Endothelial cell of umbilical vein (primary cell): Measurements from ENCODE around the gene INAVA. TPM values are rescaled to one million over a fixed set of nuclear protein-coding genes. Genes with fewer than 3 reads are reported as not detected.

Source experiments
- BruUV-seq: library from RNA; stranded (reverse); fragments of 400-500 nt; replicated peaks from 2 replicates; lab custom pipeline; 2021; lab: Mats Ljungman, UMichigan
- CTCF ChIA-PET: fragments of 300-600, 350-600 bp; sonication (Branson Sonifier 250); formaldehyde crosslinking; loops from one replicate; lab custom pipeline; 2021; ENCODE audit warnings: antibody characterized with exemption, inconsistent platforms; lab: Charles Lee
- POLR2A ChIA-PET: fragments of 300-600, 350-600 bp; sonication (Branson Sonifier 250); formaldehyde crosslinking; loops from one replicate; lab custom pipeline; 2021; ENCODE audit warnings: antibody characterized with exemption, inconsistent platforms; lab: Charles Lee
- DNase-seq: peaks from one replicate; pipeline ENCODE4 v3.0.0-alpha.2; 2011; ENCODE audit warnings: low read depth, low spot score
- FAIRE-seq: peaks from 2 replicates; lab custom pipeline; 2011; peaks lifted over from hg19 to GRCh38; lab: Jason Lieb, UNC
- H2AFZ ChIP-seq: 2 replicates; pipeline ENCODE4 v1.6.0; 2012; ENCODE audit warnings: low read depth, low read length, control low read depth, inconsistent platforms
- H3K27ac ChIP-seq: 2 replicates; pipeline ENCODE4 v1.5.1; 2011; ENCODE audit warnings: low read depth, mild to moderate bottlenecking, control low read depth, low read length, moderate library complexity; ENCODE audit not compliant: insufficient read depth
- H3K27me3 ChIP-seq, 2 experiments: 2 replicates each; pipeline versions ENCODE4 v1.6.0 to v1.6.1; 2011; ENCODE audit warnings: low read length in 2 of 2, mixed read lengths in 1 of 2; ENCODE audit not compliant: control insufficient read depth in 2 of 2, insufficient read depth in 2 of 2
- H3K36me3 ChIP-seq, 2 experiments: 2 replicates in 1 of 2; 3 replicates in 1 of 2; pipeline ENCODE4 v1.5.1; 2011; ENCODE audit warnings: low read length in 2 of 2, mild to moderate bottlenecking in 1 of 2, moderate library complexity in 1 of 2; ENCODE audit not compliant: control insufficient read depth in 2 of 2, insufficient read depth in 2 of 2; ENCODE audit errors: extremely low read depth in 1 of 2
- H3K4me1 ChIP-seq: 3 replicates; pipeline ENCODE4 v1.5.1; 2011; ENCODE audit warnings: mild to moderate bottlenecking, low read length; ENCODE audit not compliant: control insufficient read depth, insufficient read depth; ENCODE audit errors: extremely low read depth
- H3K4me2 ChIP-seq: 2 replicates; pipeline ENCODE4 v1.6.1; 2011; ENCODE audit warnings: low read length, control low read depth, mixed read lengths; ENCODE audit not compliant: insufficient read depth
- H3K4me3 ChIP-seq, 3 experiments: fragments of 200-600 bp in 1 of 3; sonication (generic), shearing (Covaris generic) in 1 of 3; replicated peaks in 1 of 3; 2 replicates each; pipeline ENCODE4 v1.5.1; 2011 to 2016; ENCODE audit warnings: control low read depth in 3 of 3, low read length in 3 of 3, mild to moderate bottlenecking in 2 of 3, inconsistent platforms in 1 of 3, low read depth in 1 of 3, moderate library complexity in 1 of 3; ENCODE audit not compliant: insufficient read depth in 1 of 3
- H3K79me2 ChIP-seq: 2 replicates; pipeline ENCODE4 v1.6.0; 2012; ENCODE audit warnings: low read length, inconsistent platforms; ENCODE audit not compliant: control insufficient read depth, insufficient read depth
- H3K9ac ChIP-seq: replicated peaks from 2 replicates; pipeline ENCODE3; 2011; ENCODE audit warnings: low read length, control low read depth; ENCODE audit not compliant: insufficient read depth; ENCODE audit errors: extremely low read depth
- H3K9me1 ChIP-seq: replicated peaks from 3 replicates; pipeline ENCODE4 v1.6.0; 2011; ENCODE audit warnings: mild to moderate bottlenecking, low read length; ENCODE audit not compliant: control insufficient read depth, insufficient read depth; ENCODE audit errors: extremely low read depth
- H3K9me3 ChIP-seq: replicated peaks from 2 replicates; pipeline ENCODE4 v1.5.1; 2012; ENCODE audit warnings: low read length, inconsistent platforms; ENCODE audit not compliant: control insufficient read depth, insufficient read depth
- H4K20me1 ChIP-seq: replicated peaks from 2 replicates; pipeline ENCODE3; 2011; ENCODE audit warnings: mild to moderate bottlenecking, low read length; ENCODE audit not compliant: control insufficient read depth, insufficient read depth; ENCODE audit errors: extremely low read depth
- EZH2 ChIP-seq: IDR thresholded peaks from 2 replicates; pipeline ENCODE4 v1.6.1; 2012; ENCODE audit warnings: borderline replicate concordance, low read depth, mild to moderate bottlenecking, moderate library complexity, low read length, inconsistent platforms; ENCODE audit not compliant: severe bottlenecking
- FOS ChIP-seq: IDR thresholded peaks from 2 replicates; pipeline ENCODE4 v1.6.1; 2011; ENCODE audit warnings: mild to moderate bottlenecking, low read length, moderate library complexity, borderline replicate concordance; ENCODE audit not compliant: insufficient read depth
- GATA2 ChIP-seq: IDR thresholded peaks from 2 replicates; pipeline ENCODE4 v1.7.0; 2011; ENCODE audit warnings: low read depth, mild to moderate bottlenecking, moderate library complexity, mixed read lengths, low read length; ENCODE audit not compliant: insufficient read length, insufficient read depth
- JUN ChIP-seq: IDR thresholded peaks from 2 replicates; pipeline ENCODE4 v1.6.1; 2011; ENCODE audit warnings: borderline replicate concordance, low read depth; ENCODE audit not compliant: insufficient read length, insufficient read depth
- MYC ChIP-seq: IDR thresholded peaks from one replicate; pipeline ENCODE4 v1.6.1; 2011; ENCODE audit warnings: mild to moderate bottlenecking, low read depth, low read length
- POLR2A ChIP-seq: IDR thresholded peaks from 2 replicates; pipeline ENCODE4 v1.6.1; 2012; ENCODE audit warnings: low read depth, mild to moderate bottlenecking, control low read depth, low read length
- POLR2AphosphoS5 ChIP-seq: IDR thresholded peaks from 2 replicates; pipeline ENCODE4 v1.6.1; 2012; ENCODE audit warnings: low read depth, mild to moderate bottlenecking, control low read depth, low read length, moderate library complexity; ENCODE audit not compliant: insufficient read depth
- dilution Hi-C: fragments of 300-500 bp; cut with MboI; formaldehyde crosslinking; loops from one replicate; pipeline ENCODE4 v1.15.0; 2019; ENCODE audit warnings: low sequenced_read_pairs; ENCODE audit not compliant: extremely low pct_ligation_motif_present
- intact Hi-C: fragments of 100-400 bp; cut with micrococcal nuclease; formaldehyde crosslinking; loops from one replicate; pipeline ENCODE4 v1.10.0; 2022
- polyA plus RNA-seq, 4 experiments: library from polyadenylated mRNA; depleted of rRNA in 3 of 4; stranded (reverse) in 3 of 4; unstranded in 1 of 4; fragments of >200 nt; gene quantifications; 2 replicates each; pipeline versions ENCODE4 v1.2.1 to v1.2.3, GENCODE V29; 2011 to 2012; ENCODE audit warnings: missing spikeins in 1 of 4
- total RNA-seq: library from RNA; stranded (reverse); gene quantifications from 2 replicates; pipeline ENCODE4 v1.2.3, GENCODE V29; 2021
- TF ChIP-seq, protein P1 (sequence below): IDR thresholded peaks from 2 replicates; pipeline ENCODE4 v1.6.1; 2011; ENCODE audit not compliant: insufficient read depth, insufficient read length
- TF ChIP-seq, protein P2 (sequence below), 2 donors: IDR thresholded peaks; 1 replicate in 1 of 2; 2 replicates in 1 of 2; pipeline ENCODE4 v1.5.1; 2011; ENCODE audit warnings: low read length in 2 of 2, mild to moderate bottlenecking in 2 of 2, moderate library complexity in 2 of 2, control low read depth in 1 of 2, inconsistent platforms in 1 of 2, low read depth in 1 of 2; ENCODE audit not compliant: insufficient read depth in 1 of 2; ENCODE audit errors: extremely low read depth in 1 of 2

Gene INAVA
- total and polyA plus RNA-seq, 2 donors (not counting 3 experiments of a cell fraction or from before 2014, with no cell fraction given): 0.42 TPM; not detected in 1

- Histone ChIP-seq H3K27ac (no peak overlapping the region), H3K36me3 (no peaks in the 10 kb centered on the region), H3K4me1 (no peaks in the 10 kb centered on the region), H3K4me2 (no peak overlapping the region), H3K9me1 (no peaks in the 10 kb centered on the region), H3K4me3 (no peak overlapping the region), H3K79me2 (no peaks in the 10 kb centered on the region), H3K9me3 (no peaks in the 10 kb centered on the region), H2AFZ (no peak overlapping the region), H3K9ac (no peak overlapping the region), H4K20me1 (no peaks in the 10 kb centered on the region), H3K27me3 (peaks cover 2 to 5% of the 10 kb centered on the region in 2 experiments)
- BruUV-seq: no TSS peak
- CTCF ChIA-PET: no interaction called here
- POLR2A ChIA-PET: no interaction called here
- DNase-seq (no peak), FAIRE-seq (no peak)
- TF ChIP-seq JUN (no peak), POLR2A (no peak), EZH2 (no peak), GATA2 (no peak), FOS (no peak), POLR2AphosphoS5 (no peak), MYC (no peak)
- TF ChIP-seq, protein P1, sequence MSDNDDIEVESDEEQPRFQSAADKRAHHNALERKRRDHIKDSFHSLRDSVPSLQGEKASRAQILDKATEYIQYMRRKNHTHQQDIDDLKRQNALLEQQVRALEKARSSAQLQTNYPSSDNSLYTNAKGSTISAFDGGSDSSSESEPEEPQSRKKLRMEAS: no peak
- TF ChIP-seq, protein P2, sequence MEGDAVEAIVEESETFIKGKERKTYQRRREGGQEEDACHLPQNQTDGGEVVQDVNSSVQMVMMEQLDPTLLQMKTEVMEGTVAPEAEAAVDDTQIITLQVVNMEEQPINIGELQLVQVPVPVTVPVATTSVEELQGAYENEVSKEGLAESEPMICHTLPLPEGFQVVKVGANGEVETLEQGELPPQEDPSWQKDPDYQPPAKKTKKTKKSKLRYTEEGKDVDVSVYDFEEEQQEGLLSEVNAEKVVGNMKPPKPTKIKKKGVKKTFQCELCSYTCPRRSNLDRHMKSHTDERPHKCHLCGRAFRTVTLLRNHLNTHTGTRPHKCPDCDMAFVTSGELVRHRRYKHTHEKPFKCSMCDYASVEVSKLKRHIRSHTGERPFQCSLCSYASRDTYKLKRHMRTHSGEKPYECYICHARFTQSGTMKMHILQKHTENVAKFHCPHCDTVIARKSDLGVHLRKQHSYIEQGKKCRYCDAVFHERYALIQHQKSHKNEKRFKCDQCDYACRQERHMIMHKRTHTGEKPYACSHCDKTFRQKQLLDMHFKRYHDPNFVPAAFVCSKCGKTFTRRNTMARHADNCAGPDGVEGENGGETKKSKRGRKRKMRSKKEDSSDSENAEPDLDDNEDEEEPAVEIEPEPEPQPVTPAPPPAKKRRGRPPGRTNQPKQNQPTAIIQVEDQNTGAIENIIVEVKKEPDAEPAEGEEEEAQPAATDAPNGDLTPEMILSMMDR (IDR thresholded peaks at IDR 0.05; ENCODE audit: extremely low read depth in 1 of 2, insufficient read depth in 1 of 2, low read depth in 1 of 2, low read length in 2 of 2): no peak
- dilution Hi-C loops: no loop called here
- intact Hi-C loops: no loop called here
Observed at GRCh38 chr1:200899015-200899386, 4.3 kb downstream of the INAVA start.
